ENCODE measurements around the gene UPB1.

GRCh38 chr22:24463071-24463760, 31.9 kb upstream of the UPB1 start:
- TF ChIP-seq CTCF (conservative IDR thresholded peaks at IDR 0.05; ENCODE audit: low read depth, low read length) (no peak), EZH2 (IDR thresholded peaks at IDR 0.05; ENCODE audit: borderline replicate concordance, low read depth, low read length, poor library complexity, severe bottlenecking) (no peak)

Data from A673 (cell line).